Activated T-cell treated with anti-CD3 and anti-CD28 coated beads, Interleukin-2, amount 50 U/mL, for 1 hour (primary cell): ENCODE results near the gene LRIT1.

ENCODE experiments used
- DNase-seq: peaks from one replicate; pipeline ENCODE4 v3.0.0-alpha.2; 2020

LRIT1 gene

DNA sequence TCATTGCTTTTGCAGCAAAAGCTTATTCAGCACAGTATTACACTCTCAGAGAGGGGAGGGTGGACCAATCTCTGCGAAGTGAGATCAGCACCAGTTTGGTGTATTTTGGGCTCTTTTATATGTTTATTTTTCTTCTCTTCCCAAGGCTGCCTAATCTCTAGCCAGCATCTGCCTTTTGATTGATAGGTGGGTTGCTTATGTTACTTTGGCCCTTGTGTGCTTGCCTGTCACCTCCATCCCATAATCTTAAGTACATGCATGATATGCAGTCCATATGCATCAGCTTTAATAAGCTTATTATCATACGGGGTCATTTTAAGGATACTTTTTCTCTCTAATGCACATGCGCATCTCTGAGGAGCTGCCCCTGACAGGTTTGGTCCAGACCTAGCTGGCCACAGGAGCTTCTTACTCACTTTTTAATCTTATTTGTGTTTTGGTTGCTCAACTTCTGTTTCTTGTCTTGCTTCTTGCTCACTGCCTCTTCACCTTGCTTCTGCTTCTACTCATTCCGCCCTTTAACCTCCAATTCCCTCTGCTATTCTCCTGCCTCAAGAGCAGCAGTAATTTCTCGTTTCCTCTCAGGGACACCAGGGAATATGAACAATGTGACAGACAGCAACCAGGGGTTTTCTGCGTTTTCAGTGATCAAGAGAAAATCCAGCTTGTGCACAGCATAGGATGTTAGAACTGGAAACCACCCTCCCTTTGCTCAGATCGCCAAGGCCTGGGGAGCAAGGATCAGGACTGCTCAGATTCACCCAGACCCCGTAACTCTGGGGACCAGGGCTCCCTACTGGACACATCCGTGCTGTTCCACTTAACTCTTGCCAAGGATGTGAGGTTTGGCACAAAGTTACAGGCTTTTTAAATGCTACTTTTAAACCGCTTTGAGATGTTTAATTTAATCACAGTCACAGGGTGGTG lies 13.5 kb upstream of the LRIT1 start:
- no peak for DNase-seq

DNA sequence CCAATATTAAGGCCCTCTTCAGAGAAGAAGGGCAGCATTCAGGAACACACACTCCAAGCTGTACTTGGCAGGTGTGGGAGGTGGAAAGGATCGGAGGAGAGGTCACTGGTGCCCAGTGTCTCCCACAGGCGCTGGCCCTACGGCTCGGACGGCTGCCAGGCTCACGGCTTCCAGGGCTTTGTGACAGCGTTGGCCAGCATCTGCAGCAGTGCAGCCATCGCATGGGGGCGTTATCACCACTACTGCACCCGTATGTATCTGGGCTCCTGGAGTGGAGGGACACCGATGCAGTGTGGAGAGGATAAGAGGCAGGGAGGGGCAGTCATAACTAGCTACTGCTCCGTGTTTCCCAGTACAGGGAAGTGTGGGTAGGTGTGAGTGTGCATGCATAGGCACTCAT lies 7.4 kb upstream of the LRIT1 start:
- DNase-seq = no peak

DNA sequence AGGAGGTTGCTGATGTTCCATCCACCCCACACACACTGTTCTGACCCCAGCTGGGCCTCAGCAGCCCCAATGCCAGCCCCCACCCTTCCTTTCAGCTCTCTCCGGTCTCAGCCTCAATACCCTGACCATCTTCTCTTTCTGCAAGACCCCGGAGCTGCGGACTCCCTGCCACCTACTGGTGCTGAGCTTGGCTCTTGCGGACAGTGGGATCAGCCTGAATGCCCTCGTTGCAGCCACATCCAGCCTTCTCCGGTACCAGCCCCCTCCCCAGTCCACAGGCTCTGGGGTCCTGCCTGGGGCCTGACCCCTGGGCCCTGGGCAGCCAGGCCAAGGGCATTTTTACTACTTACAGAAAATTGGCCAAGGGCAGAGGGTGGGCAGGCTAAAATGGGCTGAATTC lies 6.2 kb upstream of the LRIT1 start:
- no peak for DNase-seq

DNA sequence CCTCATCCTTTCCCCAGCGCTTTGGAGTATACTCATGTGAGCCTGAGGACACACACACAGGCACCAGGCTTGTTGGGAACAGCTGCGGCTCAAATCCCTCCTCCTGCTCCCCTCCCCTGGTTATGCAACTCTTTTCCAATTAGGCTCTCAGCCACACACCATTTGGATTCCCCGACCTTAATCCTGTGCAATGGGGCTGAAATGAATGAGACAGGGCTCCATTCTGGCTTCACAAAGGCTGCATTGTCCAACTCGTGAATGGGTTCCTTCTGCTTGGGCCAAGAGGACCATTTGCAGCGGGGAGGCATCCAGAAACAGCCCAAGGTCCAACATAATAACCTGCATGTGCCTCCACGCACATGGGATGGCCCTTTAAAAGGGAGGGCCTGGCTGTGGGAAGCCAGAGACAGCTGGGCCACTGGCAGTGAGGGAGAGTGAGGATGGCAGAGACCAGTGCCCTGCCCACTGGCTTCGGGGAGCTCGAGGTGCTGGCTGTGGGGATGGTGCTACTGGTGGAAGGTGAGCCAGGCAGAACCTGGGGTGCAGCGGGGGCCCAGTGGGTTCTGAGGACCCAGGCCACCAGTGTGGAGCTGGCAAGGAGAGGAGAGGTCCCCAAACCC lies 3.4 kb upstream of the LRIT1 start, which contains the start of gene RGR:
TSS of gene RGR (plus strand) at position 403 of the 620 bp plus-strand sequence. CDS start at position 441, 38 bp downstream.
- no peak for DNase-seq

GRCh38 chr10:84243759-84244158 lies 2.4 kb upstream of the LRIT1 start:
- DNase-seq = no peak

- no peak for DNase-seq
Observed at GRCh38 chr10:84238909-84239308, 2.4 kb downstream of the LRIT1 start.

DNA sequence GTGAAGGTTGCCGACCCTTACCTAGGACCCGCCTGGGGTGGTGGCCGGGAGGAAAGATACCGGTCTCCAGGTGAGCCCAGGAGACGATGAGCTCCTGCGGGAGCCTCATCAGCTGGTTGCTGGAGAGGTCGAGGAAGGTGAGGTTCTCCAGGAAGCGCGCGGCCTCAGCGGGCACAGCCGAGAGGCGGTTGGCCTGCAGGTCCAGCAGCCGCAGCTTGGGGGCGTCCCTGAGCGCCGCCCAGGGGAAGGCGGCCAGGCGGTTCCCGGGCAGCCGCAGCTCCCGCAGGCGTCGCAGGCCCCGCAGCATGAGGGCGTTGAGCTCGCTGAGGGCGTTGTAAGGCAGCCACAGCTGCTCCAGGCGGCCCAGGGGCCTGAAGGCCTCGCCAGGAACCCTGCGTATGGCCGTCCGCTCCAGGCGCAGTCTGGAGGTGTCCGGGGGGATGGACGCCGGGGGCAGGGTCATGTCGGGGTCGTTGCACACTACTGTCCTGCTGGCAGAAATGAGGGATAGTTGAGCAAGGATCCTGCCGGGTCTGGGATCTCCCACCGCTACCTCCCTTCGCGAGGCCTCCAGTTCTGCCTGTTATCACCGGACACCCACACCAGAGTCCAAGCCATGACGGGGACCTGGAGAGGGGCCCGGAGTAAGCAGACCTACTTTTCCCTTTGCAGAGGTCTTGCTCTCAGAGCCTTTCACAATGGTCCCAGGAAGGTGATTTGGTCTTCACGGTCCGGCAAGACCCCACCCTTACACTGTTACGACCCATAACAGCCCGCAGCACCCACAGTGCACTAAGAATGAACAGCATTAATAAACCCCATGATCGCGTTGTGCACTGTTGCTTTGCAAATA lies 3.9 kb downstream of the LRIT1 start:
- no peak for DNase-seq

DNA sequence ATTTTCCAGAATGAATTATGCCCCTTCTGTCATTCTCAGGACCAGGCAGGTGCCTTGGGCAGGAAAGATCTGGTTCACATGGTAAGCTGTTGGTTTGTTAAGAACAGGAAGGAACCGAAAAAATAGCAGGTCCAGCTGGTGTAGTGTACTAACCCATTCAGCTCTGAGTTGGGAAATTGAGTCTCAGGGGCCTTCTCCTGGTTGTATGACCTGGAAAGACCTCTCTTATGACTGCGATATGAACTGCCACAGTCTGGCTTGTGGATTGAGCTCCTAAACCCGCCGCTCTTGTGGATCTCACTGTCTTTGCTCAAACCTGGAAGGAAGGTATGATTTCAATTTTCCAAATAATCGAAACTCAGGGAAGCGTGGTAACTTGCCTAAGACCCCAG lies 4.5 kb downstream of the LRIT1 start:
- no peak for DNase-seq

DNA sequence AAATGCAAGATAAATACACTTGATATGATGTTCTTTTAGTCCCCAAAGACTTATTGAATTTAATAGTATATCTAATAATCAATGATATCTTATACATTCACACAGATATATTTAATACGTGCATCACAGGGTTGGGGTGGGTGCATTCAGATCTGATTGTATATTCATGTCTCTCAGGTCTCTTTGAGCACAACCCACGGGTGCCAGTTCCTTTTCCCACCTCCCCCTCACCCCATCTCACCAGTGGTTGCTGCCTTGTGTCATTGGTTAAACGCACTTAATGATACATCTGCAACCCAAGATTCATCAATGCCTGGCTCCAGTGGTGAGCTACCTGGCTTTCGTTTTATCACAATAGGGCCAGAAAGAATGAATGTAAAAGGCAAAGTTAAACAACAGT lies 6.2 kb downstream of the LRIT1 start:
- DNase-seq = no peak

DNA sequence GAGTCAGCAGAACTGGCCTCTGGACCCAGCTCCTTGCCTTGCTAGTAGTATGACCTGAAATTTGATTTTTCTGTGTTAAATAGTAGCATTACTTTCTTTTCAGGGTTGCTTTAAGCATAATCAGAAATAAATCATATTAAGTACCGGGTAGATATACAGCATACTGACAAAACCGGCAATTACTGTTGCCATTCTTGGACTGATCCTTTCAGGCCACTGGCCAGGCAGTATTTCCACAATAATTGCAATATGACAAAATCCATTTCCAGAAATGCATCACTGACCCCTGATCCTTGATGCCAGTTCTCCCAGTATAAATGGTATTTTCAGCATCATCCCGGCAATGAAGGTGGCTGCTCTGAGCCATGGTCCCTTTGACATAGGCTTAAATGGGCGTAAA lies 6.9 kb downstream of the LRIT1 start:
- DNase-seq = no peak

- no peak for DNase-seq
Observed at GRCh38 chr10:84233940-84234339, 7.4 kb downstream of the LRIT1 start.

DNA sequence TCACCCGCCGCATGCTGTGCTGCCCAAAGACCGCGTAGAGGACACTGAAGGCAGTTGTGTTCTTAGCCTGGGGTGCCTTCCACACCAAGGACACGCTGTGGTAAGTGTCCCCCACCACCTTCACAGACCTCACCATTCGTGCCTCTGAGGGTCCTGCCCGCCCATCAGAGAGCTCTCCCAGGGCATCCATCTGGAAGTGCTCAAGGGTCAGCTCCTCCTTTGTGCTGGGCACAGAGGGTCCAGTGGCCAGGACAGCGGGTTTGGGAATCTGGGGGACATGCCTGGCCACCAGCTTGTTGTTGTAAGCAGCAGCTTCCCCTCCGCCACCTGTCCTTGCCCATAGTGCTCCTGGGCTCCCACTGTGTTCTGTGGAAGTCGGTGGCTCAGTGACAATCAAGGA lies 9.0 kb downstream of the LRIT1 start:
- no peak for DNase-seq

- no peak for DNase-seq
Observed at GRCh38 chr10:84230359-84230758, 11.0 kb downstream of the LRIT1 start.

GRCh38 chr10:84227810-84228209 lies 13.5 kb downstream of the LRIT1 start:
- no peak for DNase-seq

- no peak for DNase-seq
Observed at GRCh38 chr10:84226616-84227015, 14.7 kb downstream of the LRIT1 start.

- no peak for DNase-seq
Observed at GRCh38 chr10:84225427-84226173, 15.7 kb downstream of the LRIT1 start, which contains the start of gene LRIT2. LRIT2 (minus strand) TSS chr10:84225544; CDS start chr10:84225520, 24 bp downstream.

DNA sequence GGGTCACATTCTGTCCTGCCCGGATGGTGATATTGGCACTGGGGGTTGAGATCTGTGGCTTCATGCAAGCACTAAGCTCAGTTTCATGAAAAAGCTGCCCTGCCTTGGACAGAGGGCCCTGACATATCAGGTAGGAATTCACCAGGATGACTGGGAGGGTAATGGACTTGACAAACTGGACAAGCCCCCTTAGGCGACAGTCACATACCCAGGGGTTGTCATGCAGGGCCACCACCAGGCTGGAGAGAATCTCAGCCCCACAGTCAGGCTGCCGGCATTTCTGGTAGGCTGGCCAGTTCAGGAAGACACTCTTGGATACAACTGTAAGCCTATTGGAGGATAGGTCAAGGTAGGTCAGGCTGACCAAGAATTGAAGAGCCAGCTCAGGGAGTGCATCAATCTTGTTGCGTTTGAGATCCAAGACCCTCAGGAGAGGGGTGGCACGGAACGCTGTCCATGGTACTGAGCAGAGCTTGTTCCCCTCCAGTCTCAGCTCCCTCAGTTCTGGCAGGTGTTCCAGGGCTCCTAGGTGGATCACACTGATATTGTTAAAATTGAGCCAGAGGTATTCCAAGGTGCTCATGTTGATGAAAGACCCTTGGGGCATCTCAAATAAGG lies 16.8 kb downstream of the LRIT1 start:
- DNase-seq = no peak

DNA sequence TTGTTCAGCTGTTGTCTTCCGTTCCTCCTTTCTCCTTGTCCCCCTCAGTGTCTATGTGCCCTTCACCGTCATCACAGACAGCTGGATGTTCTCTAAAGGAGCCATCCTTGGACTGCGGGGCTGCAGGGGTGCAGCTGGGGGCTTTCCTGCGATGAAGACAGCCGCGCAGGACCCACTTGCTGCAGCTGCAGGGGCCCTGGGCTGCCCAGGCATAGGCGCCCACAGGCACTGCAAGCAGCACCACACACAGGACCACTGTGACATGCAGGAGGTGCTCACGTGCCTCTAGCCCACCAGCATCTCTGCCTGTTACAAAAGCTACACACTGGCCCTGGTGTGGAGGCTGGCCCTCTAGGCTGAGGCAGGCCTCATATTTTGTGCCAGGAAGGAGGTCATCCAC lies 19.4 kb downstream of the LRIT1 start:
- DNase-seq = no peak

DNA sequence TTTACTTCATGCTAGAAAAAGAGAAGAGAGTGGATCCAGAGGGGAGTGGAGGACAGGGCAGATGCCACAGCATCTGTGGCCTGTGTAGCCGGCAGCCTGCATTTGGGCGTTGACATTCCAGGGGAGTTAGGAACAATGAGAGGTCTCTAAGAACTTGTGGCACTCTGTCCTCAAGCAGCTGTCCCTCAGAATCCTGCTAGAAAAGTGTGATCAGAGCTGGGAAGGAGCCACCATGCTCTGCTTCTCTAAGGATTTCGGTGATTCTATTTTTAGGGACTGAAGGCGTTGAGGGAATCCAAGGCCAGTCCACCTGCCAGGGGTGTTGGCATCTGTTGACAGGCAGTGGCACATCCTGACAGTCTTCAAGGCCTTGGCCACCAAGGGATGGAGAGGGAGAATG lies 23.6 kb downstream of the LRIT1 start:
- no peak for DNase-seq

DNA sequence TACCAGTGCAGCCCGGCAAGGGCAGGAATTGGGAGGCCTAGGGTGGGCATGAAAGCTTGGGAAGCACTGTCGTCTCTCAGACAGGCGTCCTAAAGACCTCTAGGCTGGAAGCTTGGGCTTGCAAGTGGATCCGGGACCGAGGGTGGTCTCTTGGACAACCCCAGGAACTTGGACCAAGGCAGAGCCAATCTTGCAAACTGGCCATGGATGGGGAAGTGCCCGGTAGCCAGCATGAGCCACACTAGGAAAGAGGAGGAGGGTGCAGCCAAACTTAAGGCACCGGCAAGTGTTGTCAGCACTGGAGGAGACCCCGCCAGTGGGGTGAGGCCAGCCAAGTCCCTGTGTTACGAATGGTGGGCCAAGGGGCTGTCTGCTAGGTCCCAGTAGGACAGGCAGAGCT lies 24.5 kb downstream of the LRIT1 start:
- no peak for DNase-seq

DNA sequence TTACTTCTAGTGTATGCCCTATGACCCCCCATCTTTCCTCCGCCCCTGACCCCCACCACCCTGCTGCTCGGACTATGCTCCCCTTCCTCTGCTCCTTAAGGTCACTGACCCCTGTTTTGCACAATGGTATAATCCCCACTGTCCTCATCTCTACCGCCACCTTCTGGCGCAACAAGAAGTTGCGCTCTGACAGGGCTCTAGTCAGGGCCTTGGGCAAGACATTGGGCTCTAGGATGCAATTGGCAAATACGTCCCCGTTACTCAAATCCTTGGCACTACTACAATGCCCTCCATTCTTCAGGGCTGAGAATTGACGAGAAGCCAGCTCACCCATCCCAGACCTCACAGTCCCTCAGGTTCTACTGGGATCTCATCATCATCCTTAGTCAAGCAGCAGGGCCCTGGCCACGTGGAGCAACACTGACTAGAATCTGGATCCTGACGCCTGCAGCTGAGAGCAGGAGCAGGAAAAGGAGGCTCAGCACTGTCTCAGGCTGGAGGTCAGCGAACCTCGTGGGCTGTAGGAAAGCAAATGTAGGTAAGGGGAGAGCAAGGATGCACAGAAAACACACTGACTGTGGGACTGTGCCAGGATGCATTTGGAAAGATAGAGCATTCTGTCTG lies 26.6 kb downstream of the LRIT1 start:
- DNase-seq = peak; percentile 34
